Sigmoid colon (tissue), 3 donors: ENCODE measurements around the gene TNS2.

Experiments used
- CTCF ChIP-seq, 4 experiments: fragments of 450-650 bp in 3 of 4; fragments of 200-600 bp in 1 of 4; IDR thresholded peaks; one replicate each; pipeline ENCODE4 v1.5.1; 2016 to 2019; ENCODE audit warnings: antibody characterized with exemption in 4 of 4, mild to moderate bottlenecking in 3 of 4, moderate library complexity in 2 of 4
- POLR2A ChIP-seq, 2 donors: fragments of 450-650 bp; IDR thresholded peaks; one replicate each; pipeline ENCODE4 v1.6.1; 2016; ENCODE audit warnings: antibody characterized with exemption in 2 of 2, mild to moderate bottlenecking in 2 of 2, moderate library complexity in 2 of 2

- TF ChIP-seq POLR2A (IDR thresholded peaks at IDR 0.05) (no peak), CTCF (IDR thresholded peaks at IDR 0.05) (peak in 1 of 4 experiments; percentile 7)
These were observed 1.7 kb upstream of the TNS2 start for GRCh38 chr12:53048033-53048779.
